Endothelial cell of umbilical vein (primary cell): ENCODE results near the gene SDCBP2.

Experiments
- CTCF ChIP-seq, 2 donors: IDR thresholded peaks; 1 replicate in 1 of 2; 2 replicates in 1 of 2; pipeline ENCODE4 v1.5.1; 2011; ENCODE audit warnings: low read length in 2 of 2, mild to moderate bottlenecking in 2 of 2, moderate library complexity in 2 of 2, control low read depth in 1 of 2, inconsistent platforms in 1 of 2, low read depth in 1 of 2; ENCODE audit not compliant: insufficient read depth in 1 of 2; ENCODE audit errors: extremely low read depth in 1 of 2
- EZH2 ChIP-seq: IDR thresholded peaks from 2 replicates; pipeline ENCODE4 v1.6.1; 2012; ENCODE audit warnings: borderline replicate concordance, low read depth, mild to moderate bottlenecking, moderate library complexity, low read length, inconsistent platforms; ENCODE audit not compliant: severe bottlenecking
- FOS ChIP-seq: IDR thresholded peaks from 2 replicates; pipeline ENCODE4 v1.6.1; 2011; ENCODE audit warnings: mild to moderate bottlenecking, low read length, moderate library complexity, borderline replicate concordance; ENCODE audit not compliant: insufficient read depth
- GATA2 ChIP-seq: IDR thresholded peaks from 2 replicates; pipeline ENCODE4 v1.7.0; 2011; ENCODE audit warnings: low read depth, mild to moderate bottlenecking, moderate library complexity, mixed read lengths, low read length; ENCODE audit not compliant: insufficient read length, insufficient read depth
- MAX ChIP-seq: IDR thresholded peaks from 2 replicates; pipeline ENCODE4 v1.6.1; 2011; ENCODE audit not compliant: insufficient read depth, insufficient read length
- MYC ChIP-seq: IDR thresholded peaks from one replicate; pipeline ENCODE4 v1.6.1; 2011; ENCODE audit warnings: mild to moderate bottlenecking, low read depth, low read length
- POLR2A ChIP-seq: IDR thresholded peaks from 2 replicates; pipeline ENCODE4 v1.6.1; 2012; ENCODE audit warnings: low read depth, mild to moderate bottlenecking, control low read depth, low read length
- POLR2AphosphoS5 ChIP-seq: IDR thresholded peaks from 2 replicates; pipeline ENCODE4 v1.6.1; 2012; ENCODE audit warnings: low read depth, mild to moderate bottlenecking, control low read depth, low read length, moderate library complexity; ENCODE audit not compliant: insufficient read depth

- TF ChIP-seq CTCF (IDR thresholded peaks at IDR 0.05; ENCODE audit: extremely low read depth in 1 of 2, insufficient read depth in 1 of 2, low read depth in 1 of 2, low read length in 2 of 2) (no peak), EZH2 (no peak), POLR2A (no peak), MYC (no peak), GATA2 (no peak), MAX (no peak), FOS (no peak), POLR2AphosphoS5 (no peak)
Measured at GRCh38 chr20:1307171-1307570, 21.8 kb downstream of the SDCBP2 start.
